HL-60 (cell line): Measurements from ENCODE around the gene METTL15.

ENCODE experiments used
- DNase-seq, 2 experiments: peaks; one replicate each; pipeline ENCODE4 v3.0.0-alpha.2; 2010 to 2020; ENCODE audit warnings: low read depth in 1 of 2, low spot score in 1 of 2
- H3K27ac ChIP-seq: fragments of 250-450 bp; sonication (Bioruptor Pico); replicated peaks from 2 replicates; pipeline ENCODE4 v1.5.1; 2020; ENCODE audit warnings: mild to moderate bottlenecking, moderate library complexity
- H3K27me3 ChIP-seq: fragments of 250-450 bp; sonication (Bioruptor Pico); 2 replicates; pipeline ENCODE4 v1.5.1; 2021; ENCODE audit warnings: mild to moderate bottlenecking, moderate library complexity; ENCODE audit not compliant: insufficient read depth, poor library complexity, severe bottlenecking
- H3K4me3 ChIP-seq: replicated peaks from 2 replicates; pipeline ENCODE4 v1.5.1; 2011; ENCODE audit warnings: mild to moderate bottlenecking, control low read depth, low read length; ENCODE audit not compliant: insufficient read depth
- GABPA ChIP-seq: IDR thresholded peaks from 2 replicates; pipeline ENCODE4 v1.6.1; 2012; ENCODE audit warnings: low read depth
- POLR2AphosphoS5 ChIP-seq: IDR thresholded peaks from 2 replicates; pipeline ENCODE4 v1.6.1; 2012; ENCODE audit warnings: low read depth
- SPI1 ChIP-seq: IDR thresholded peaks from 2 replicates; pipeline ENCODE4 v1.6.1; 2012; ENCODE audit warnings: low read depth, mild to moderate bottlenecking, borderline replicate concordance
- TF ChIP-seq, protein P1 (sequence below): IDR thresholded peaks from one replicate; pipeline ENCODE4 v1.5.1; 2011; ENCODE audit warnings: low read length, control low read depth, inconsistent platforms; ENCODE audit not compliant: insufficient read depth
- TF ChIP-seq, protein P2 (sequence below): IDR thresholded peaks from 2 replicates; pipeline ENCODE4 v1.6.1; 2012; ENCODE audit warnings: low read depth; ENCODE audit not compliant: insufficient replicate concordance

Gene METTL15

DNA sequence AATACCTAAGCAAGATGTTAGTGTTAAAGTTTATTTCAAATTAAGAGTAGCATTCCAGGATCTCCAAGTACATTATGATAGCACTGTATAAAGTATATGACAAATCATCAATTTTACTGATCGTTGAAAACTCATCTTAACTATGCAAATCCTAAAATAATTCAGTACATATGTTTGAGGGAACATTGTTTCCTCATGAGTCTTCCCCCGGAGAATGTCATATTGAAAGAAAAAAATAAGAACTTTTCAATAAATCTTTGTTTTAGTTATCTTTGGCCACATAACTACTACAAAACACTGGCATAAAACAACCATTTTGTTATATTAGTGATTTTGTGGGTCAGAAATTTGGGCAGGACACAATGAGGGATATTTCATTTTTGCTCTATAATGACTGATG, 135.4 kb downstream of the METTL15 start:
- Histone ChIP-seq H3K4me3 (no peak overlapping the region), H3K27ac (no peak overlapping the region), H3K27me3 (no peaks in the 10 kb centered on the region)
- no peak for DNase-seq
- TF ChIP-seq, protein P1, sequence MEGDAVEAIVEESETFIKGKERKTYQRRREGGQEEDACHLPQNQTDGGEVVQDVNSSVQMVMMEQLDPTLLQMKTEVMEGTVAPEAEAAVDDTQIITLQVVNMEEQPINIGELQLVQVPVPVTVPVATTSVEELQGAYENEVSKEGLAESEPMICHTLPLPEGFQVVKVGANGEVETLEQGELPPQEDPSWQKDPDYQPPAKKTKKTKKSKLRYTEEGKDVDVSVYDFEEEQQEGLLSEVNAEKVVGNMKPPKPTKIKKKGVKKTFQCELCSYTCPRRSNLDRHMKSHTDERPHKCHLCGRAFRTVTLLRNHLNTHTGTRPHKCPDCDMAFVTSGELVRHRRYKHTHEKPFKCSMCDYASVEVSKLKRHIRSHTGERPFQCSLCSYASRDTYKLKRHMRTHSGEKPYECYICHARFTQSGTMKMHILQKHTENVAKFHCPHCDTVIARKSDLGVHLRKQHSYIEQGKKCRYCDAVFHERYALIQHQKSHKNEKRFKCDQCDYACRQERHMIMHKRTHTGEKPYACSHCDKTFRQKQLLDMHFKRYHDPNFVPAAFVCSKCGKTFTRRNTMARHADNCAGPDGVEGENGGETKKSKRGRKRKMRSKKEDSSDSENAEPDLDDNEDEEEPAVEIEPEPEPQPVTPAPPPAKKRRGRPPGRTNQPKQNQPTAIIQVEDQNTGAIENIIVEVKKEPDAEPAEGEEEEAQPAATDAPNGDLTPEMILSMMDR: no peak
- TF ChIP-seq POLR2AphosphoS5: no peak
- TF ChIP-seq GABPA: no peak
- TF ChIP-seq, protein P2, sequence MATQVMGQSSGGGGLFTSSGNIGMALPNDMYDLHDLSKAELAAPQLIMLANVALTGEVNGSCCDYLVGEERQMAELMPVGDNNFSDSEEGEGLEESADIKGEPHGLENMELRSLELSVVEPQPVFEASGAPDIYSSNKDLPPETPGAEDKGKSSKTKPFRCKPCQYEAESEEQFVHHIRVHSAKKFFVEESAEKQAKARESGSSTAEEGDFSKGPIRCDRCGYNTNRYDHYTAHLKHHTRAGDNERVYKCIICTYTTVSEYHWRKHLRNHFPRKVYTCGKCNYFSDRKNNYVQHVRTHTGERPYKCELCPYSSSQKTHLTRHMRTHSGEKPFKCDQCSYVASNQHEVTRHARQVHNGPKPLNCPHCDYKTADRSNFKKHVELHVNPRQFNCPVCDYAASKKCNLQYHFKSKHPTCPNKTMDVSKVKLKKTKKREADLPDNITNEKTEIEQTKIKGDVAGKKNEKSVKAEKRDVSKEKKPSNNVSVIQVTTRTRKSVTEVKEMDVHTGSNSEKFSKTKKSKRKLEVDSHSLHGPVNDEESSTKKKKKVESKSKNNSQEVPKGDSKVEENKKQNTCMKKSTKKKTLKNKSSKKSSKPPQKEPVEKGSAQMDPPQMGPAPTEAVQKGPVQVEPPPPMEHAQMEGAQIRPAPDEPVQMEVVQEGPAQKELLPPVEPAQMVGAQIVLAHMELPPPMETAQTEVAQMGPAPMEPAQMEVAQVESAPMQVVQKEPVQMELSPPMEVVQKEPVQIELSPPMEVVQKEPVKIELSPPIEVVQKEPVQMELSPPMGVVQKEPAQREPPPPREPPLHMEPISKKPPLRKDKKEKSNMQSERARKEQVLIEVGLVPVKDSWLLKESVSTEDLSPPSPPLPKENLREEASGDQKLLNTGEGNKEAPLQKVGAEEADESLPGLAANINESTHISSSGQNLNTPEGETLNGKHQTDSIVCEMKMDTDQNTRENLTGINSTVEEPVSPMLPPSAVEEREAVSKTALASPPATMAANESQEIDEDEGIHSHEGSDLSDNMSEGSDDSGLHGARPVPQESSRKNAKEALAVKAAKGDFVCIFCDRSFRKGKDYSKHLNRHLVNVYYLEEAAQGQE: no peak
- TF ChIP-seq SPI1: no peak

DNA sequence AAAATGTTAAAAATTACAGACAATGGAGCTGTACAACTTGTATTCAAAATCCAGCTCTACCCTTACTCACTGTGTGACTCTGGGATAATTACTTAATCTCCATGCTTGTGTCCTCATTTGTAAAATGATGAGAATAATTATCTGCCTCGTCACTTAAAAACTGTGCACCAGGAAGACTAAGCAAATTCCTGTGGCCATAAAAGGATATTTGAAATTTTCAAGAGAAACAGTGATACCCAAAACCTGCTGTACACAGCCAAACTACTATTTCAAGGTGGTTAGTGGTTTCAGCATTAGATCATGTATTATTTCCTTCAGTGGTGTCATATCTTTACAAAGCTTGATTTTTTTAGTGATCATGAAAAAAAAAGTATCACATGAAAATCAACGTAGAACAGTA, 136.9 kb downstream of the METTL15 start:
- no peak for TF ChIP-seq POLR2AphosphoS5
- no peak for TF ChIP-seq SPI1
- TF ChIP-seq, protein P1: no peak
- TF ChIP-seq GABPA: no peak
- TF ChIP-seq, protein P2: no peak
- no peak overlapping the region for H3K4me3 ChIP-seq
- DNase-seq: no peak
- H3K27ac ChIP-seq: no peak overlapping the region
- H3K27me3 ChIP-seq: no peaks in the 10 kb centered on the region

DNA sequence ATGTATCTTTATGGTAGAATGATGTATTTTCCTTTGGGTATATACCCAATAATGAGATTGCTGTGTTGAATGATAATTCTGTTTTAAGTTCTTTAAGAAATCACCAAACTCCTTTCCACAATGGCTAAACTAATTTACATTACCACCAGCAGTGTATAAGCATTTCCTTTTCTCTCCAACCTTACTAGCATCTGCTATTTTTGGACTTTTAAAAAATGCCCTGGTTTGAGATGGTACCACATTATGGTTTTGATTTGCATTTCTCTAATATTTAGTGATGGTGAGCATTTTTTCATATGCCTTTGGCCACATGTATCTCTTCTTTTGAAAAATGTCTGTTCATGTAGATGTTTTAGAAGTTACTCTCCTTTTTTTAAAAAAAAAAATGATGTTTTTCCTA, 142.0 kb downstream of the METTL15 start:
- Histone ChIP-seq H3K27me3 (no peaks in the 10 kb centered on the region), H3K27ac (no peak overlapping the region), H3K4me3 (no peak overlapping the region)
- DNase-seq: no peak
- no peak for TF ChIP-seq SPI1
- TF ChIP-seq GABPA: no peak
- TF ChIP-seq, protein P1: no peak
- TF ChIP-seq, protein P2: no peak
- TF ChIP-seq POLR2AphosphoS5: no peak
